K562 (cell line): ENCODE data around the gene LDLRAD3. TPM values are rescaled to one million over a fixed set of nuclear protein-coding genes. Genes with fewer than 3 reads are reported as not detected.

Experiments
- ATAC-seq: fragments of 200-7000 bp; cut with Tn5 transposase; 3 replicates; pipeline ENCODE4 v1.9.1; 2020; ENCODE audit warnings: moderate library complexity
- BruUV-seq: library from RNA; stranded (reverse); fragments of 400-500 nt; replicated peaks from 2 replicates; lab custom pipeline; 2021; lab: Mats Ljungman, UMichigan
- CTCF ChIA-PET: fragments of 300-600 bp; formaldehyde crosslinking; extraction: SDS; loops from one replicate; lab custom pipeline; 2021; ENCODE audit warnings: low intra/inter-chr PET ratio; lab: Yijun Ruan, JAX
- POLR2A ChIA-PET: fragments of 300-600, 350-650 bp; sonication (Branson Sonifier 250); formaldehyde crosslinking; extraction: SDS; loops from one replicate; lab custom pipeline; 2021; ENCODE audit warnings: antibody characterized with exemption, inconsistent platforms; lab: Yijun Ruan, JAX
- DNase-seq, 4 experiments: peaks; one replicate each; pipeline versions ENCODE4 v3.0.0 to v3.0.0-alpha.2; 2011 to 2018; ENCODE audit warnings: low spot score in 3 of 4, mixed read lengths in 3 of 4; ENCODE audit errors: extremely low read depth in 1 of 4
- FAIRE-seq: peaks from 2 replicates; lab custom pipeline; 2011; peaks lifted over from hg19 to GRCh38; lab: Jason Lieb, UNC
- H2AFZ ChIP-seq: 2 replicates; pipeline ENCODE4 v1.6.0; 2011; ENCODE audit warnings: low read depth, low read length, control low read depth, inconsistent platforms
- H3K27ac ChIP-seq: fragments of 200-600 bp; 3 replicates; pipeline ENCODE4 v1.8.0; 2011; ENCODE audit warnings: low read depth, mild to moderate bottlenecking, control low read depth, inconsistent platforms, low read length, moderate library complexity, mixed read lengths; ENCODE audit errors: extremely low read depth
- H3K27me3 ChIP-seq, 2 experiments: fragments of 300-600 bp in 1 of 2; 2 replicates in 1 of 2; 3 replicates in 1 of 2; pipeline versions ENCODE4 v1.6.0 to v1.8.0; 2011; ENCODE audit warnings: inconsistent platforms in 2 of 2, low read length in 2 of 2, mild to moderate bottlenecking in 1 of 2, mixed read lengths in 1 of 2, moderate library complexity in 1 of 2; ENCODE audit not compliant: control insufficient read depth in 2 of 2, insufficient read depth in 2 of 2
- H3K36me3 ChIP-seq: fragments of 300-600 bp; 3 replicates; pipeline ENCODE4 v1.8.0; 2011; ENCODE audit warnings: mild to moderate bottlenecking, low read length, inconsistent platforms; ENCODE audit not compliant: control insufficient read depth, insufficient read depth
- H3K4me1 ChIP-seq, 2 experiments: fragments of 200-600 bp in 1 of 2; replicated peaks in 1 of 2; 2 replicates in 1 of 2; 3 replicates in 1 of 2; pipeline versions ENCODE4 v1.5.1 to v1.8.0; 2011; ENCODE audit warnings: inconsistent platforms in 2 of 2, low read length in 2 of 2, mild to moderate bottlenecking in 1 of 2, mixed read lengths in 1 of 2, moderate library complexity in 1 of 2; ENCODE audit not compliant: control insufficient read depth in 2 of 2, insufficient read depth in 2 of 2
- H3K4me2 ChIP-seq: 2 replicates; pipeline ENCODE4 v1.6.1; 2011; ENCODE audit warnings: low read length, control low read depth, inconsistent platforms, mixed read lengths; ENCODE audit not compliant: insufficient read depth
- H3K4me3 ChIP-seq: fragments of 200-600 bp; sonication (generic), shearing (Covaris generic); 2 replicates; pipeline ENCODE4 v1.5.1; 2016; ENCODE audit warnings: control low read depth, inconsistent platforms
- H3K79me2 ChIP-seq: fragments of 200-600 bp; 3 replicates; pipeline ENCODE4 v1.8.0; 2011; ENCODE audit warnings: low read length, inconsistent platforms; ENCODE audit not compliant: control insufficient read depth, insufficient read depth
- H3K9ac ChIP-seq, 2 experiments: 2 replicates each; pipeline versions ENCODE4 v1.6.0 to v1.6.1; 2011; ENCODE audit warnings: low read depth in 2 of 2, low read length in 2 of 2, control low read depth in 1 of 2, inconsistent platforms in 1 of 2, mild to moderate bottlenecking in 1 of 2, mixed read lengths in 1 of 2; ENCODE audit not compliant: insufficient read depth in 1 of 2
- H3K9me1 ChIP-seq: one replicate; pipeline ENCODE4 v1.6.0; 2011; ENCODE audit warnings: inconsistent platforms, mild to moderate bottlenecking, low read length, moderate library complexity; ENCODE audit not compliant: control insufficient read depth, insufficient read depth
- H3K9me3 ChIP-seq: replicated peaks from 2 replicates; pipeline ENCODE4 v1.5.1; 2011; ENCODE audit warnings: low read depth, low read length, inconsistent platforms; ENCODE audit not compliant: control insufficient read depth, insufficient read depth
- H4K20me1 ChIP-seq: replicated peaks from 2 replicates; pipeline ENCODE4 v1.6.1; 2011; ENCODE audit warnings: low read length, inconsistent platforms, mixed read lengths; ENCODE audit not compliant: control insufficient read depth, insufficient read depth
- CBX5 ChIP-seq: IDR thresholded peaks from 2 replicates; pipeline ENCODE4 v1.6.1; 2014; ENCODE audit warnings: low read depth, borderline replicate concordance
- CBX8 ChIP-seq: fragments of 200-600 bp; sonication (generic); IDR thresholded peaks from 2 replicates; pipeline ENCODE4 v1.6.1; 2012; ENCODE audit warnings: borderline replicate concordance, mixed run types, low read depth, mild to moderate bottlenecking, moderate library complexity, mixed read lengths, low read length, control low read depth, inconsistent platforms; ENCODE audit not compliant: poor library complexity, severe bottlenecking; ENCODE audit errors: extremely low read depth
- CEBPB ChIP-seq: fragments of 450-650 bp; IDR thresholded peaks from 2 replicates; pipeline ENCODE4 v1.6.1; 2016; ENCODE audit warnings: missing genetic modification characterization, missing compliant biosample characterization
- IRF2 ChIP-seq: sonication (generic); formaldehyde crosslinking; IDR thresholded peaks from 2 replicates; pipeline ENCODE4 v1.8.1; 2022; ENCODE audit warnings: mild to moderate bottlenecking, missing genetic modification reagents
- MAFG ChIP-seq: fragments of 450-650 bp; conservative IDR thresholded peaks from 2 replicates; pipeline ENCODE4 v1.6.1; 2016; ENCODE audit warnings: missing genetic modification characterization, missing compliant biosample characterization
- MAFK ChIP-seq: IDR thresholded peaks from 2 replicates; pipeline ENCODE4 v1.6.1; 2011; ENCODE audit warnings: low read length, improper control_type of control experiment
- PHF20 ChIP-seq: fragments of 450-650 bp; IDR thresholded peaks from 2 replicates; pipeline ENCODE4 v1.6.1; 2018; ENCODE audit not compliant: partially characterized antibody
- ZSCAN29 ChIP-seq: fragments of 450-650 bp; IDR thresholded peaks from 2 replicates; pipeline ENCODE4 v1.6.1; 2017
- WGBS: fragments of 100-300 bp; shearing (Covaris generic); methylation state at CpG from one replicate; pipeline ENCODE4 v1.1.6; 2016; ENCODE audit warnings: low coverage, mixed read lengths; ENCODE audit not compliant: insufficient coverage; ENCODE audit errors: missing lambda C conversion rate; 5-methylcytosine and 5-hydroxymethylcytosine counted together
- in situ Hi-C: fragments of 300-500 bp; cut with MboI; formaldehyde crosslinking; loops from 4 replicates; pipeline ENCODE4 v1.15.0; 2018; ENCODE audit warnings: inconsistent platforms, mixed read lengths
- intact Hi-C: fragments of 100-400 bp; cut with micrococcal nuclease; formaldehyde crosslinking; loops from 2 replicates; pipeline ENCODE4 v1.14.2; 2022
- polyA plus RNA-seq, 8 experiments: library from polyadenylated mRNA; depleted of rRNA in 4 of 8; stranded (reverse) in 5 of 8; unstranded in 3 of 8; fragments of >200 nt; fragmentation: Nextera tagmentation in 2 of 8; fragmentation: Illumina TruSeq in 1 of 8; extraction: Ambion mirVana in 2 of 8; extraction: Trizol in 1 of 8; gene quantifications; 2 replicates each; pipeline versions ENCODE4 v1.2.1 to v1.2.3, GENCODE V29; 2011 to 2014; ENCODE audit warnings: inconsistent platforms in 1 of 8, missing spikeins in 1 of 8
- total RNA-seq, 7 experiments: library from RNA; depleted of rRNA in 6 of 7; stranded (reverse); fragments of >200 nt in 6 of 7; fragmentation: Illumina TruSeq in 2 of 7; extraction: Trizol in 2 of 7; gene quantifications; 2 replicates each; pipeline versions ENCODE4 v1.2.1 to v1.2.3, GENCODE V29; 2011 to 2021; ENCODE audit warnings: low replicate concordance in 1 of 7

LDLRAD3 gene
- total and polyA plus RNA-seq, 9 of the 15 experiments (the other 6 are each of a cell fraction or from before 2014, with no cell fraction given), result 0.73 to 7.2 (median 3.5) TPM

DNA sequence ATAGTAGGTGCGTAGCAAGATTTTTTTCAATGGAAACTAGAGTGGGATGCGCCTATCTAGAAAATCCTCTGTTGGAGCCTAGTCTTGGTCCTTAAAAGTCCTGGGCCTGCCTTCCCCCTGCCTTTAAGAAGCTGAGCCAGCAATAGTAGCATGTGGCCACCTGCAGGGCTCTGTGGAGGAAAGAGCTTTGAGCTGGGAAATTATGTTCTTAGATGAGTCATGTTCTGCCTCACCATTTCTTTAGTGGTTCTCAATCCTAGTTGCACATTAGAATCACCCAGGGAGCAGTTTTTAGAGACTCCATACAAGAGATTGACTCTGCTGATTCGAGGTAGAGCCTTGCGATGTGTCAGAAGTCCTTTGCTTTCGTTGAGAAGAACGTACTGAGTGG, 211.9 kb downstream of the LDLRAD3 start:
- no peaks in the 10 kb centered on the region for H4K20me1 ChIP-seq
- no TSS peak for BruUV-seq
- FAIRE-seq (peak; percentile 37), DNase-seq (no peak), ATAC-seq (no peak)
- H3K27me3 ChIP-seq, result peaks cover 0 to 2% of the 10 kb centered on the region in 2 experiments; a peak in 1 of 5 replicates
- CTCF ChIA-PET, result no interaction called here
- in situ Hi-C loops (loop anchor here (5.0 kb wide), 1 partner anchor 543 kb away; no protein-coding TSS in a partner anchor), intact Hi-C loops (no loop called here)
- no peaks in the 10 kb centered on the region for H3K4me1 ChIP-seq
- no peaks in the 10 kb centered on the region for H3K9me1 ChIP-seq
- H3K27ac ChIP-seq, result no peak overlapping the region
- H3K79me2 ChIP-seq, result no peaks in the 10 kb centered on the region
- no peaks in the 10 kb centered on the region for H3K36me3 ChIP-seq
- H3K9ac ChIP-seq, result no peak overlapping the region
- POLR2A ChIA-PET, result interaction anchor here (0.6 to 1.2 kb wide), 2 partner anchors 8 to 31 kb away, joined by 3 read pairs; no protein-coding TSS in a partner anchor
- 41% methylated on average over 6 of the region's 6 CpGs for WGBS
- no peak overlapping the region for H3K4me2 ChIP-seq
- no peak overlapping the region for H3K4me3 ChIP-seq
- no peak overlapping the region for H2AFZ ChIP-seq
- TF ChIP-seq MAFG (tag), result 0 out of 2 replicates have a peak, but pooled peaks have one; percentile 9
- TF ChIP-seq IRF2 (CRISPR knock-in tag), result no peak
- 0 out of 2 replicates have a peak, but pooled peaks have one; percentile 4 for TF ChIP-seq MAFK
- no peaks in the 10 kb centered on the region for H3K9me3 ChIP-seq

DNA sequence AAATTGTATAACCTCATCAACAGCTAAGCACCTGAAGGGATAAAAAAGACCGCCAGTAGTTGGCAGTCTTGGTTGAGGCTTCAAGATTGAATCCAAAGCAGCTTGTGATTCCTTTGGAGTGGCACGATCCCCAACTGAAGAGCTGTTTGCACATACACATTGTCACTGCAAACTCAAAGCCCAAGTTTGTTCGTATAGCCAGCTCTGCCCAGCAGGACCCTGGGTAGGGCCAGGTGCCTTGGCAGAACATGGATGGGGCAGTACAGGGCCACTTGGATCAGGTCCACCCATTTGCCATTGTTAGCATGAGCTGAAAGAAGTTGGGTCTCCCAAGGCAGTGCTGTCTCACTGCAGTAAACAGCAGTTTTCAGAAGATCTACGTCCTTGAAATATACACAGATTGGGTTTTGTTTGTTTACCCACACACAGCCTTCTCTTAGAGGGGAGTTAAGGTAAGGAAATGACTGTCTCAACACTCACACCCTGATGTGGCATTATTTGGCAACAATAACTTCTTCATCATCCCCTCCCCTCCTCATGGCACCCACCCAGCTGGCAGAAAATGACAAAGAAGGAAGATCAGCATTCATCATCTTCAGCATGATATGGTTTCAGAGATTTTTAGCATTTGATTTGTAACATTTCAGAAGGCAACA, 212.4 kb downstream of the LDLRAD3 start:
- no TSS peak for BruUV-seq
- no peak overlapping the region for H3K4me3 ChIP-seq
- no peaks in the 10 kb centered on the region for H3K9me3 ChIP-seq
- H3K4me1 ChIP-seq, result no peaks in the 10 kb centered on the region
- CTCF ChIA-PET, result no interaction called here
- no peak overlapping the region for H3K4me2 ChIP-seq
- H3K9me1 ChIP-seq, result no peaks in the 10 kb centered on the region
- FAIRE-seq (no peak), DNase-seq (no peak), ATAC-seq (no peak)
- no peaks in the 10 kb centered on the region for H4K20me1 ChIP-seq
- intact Hi-C loops (no loop called here), in situ Hi-C loops (loop anchor here (5.0 kb wide), 1 partner anchor 544 kb away; no protein-coding TSS in a partner anchor)
- no peak overlapping the region for H3K9ac ChIP-seq
- H3K27me3 ChIP-seq, result peaks cover 0 to 2% of the 10 kb centered on the region in 2 experiments; a peak in 1 of 5 replicates
- H2AFZ ChIP-seq, result no peak overlapping the region
- POLR2A ChIA-PET, result interaction anchor here (0.6 kb wide), 1 partner anchor 31 kb away, joined by 3 read pairs; no protein-coding TSS in a partner anchor
- no peaks in the 10 kb centered on the region for H3K79me2 ChIP-seq
- no peak overlapping the region for H3K27ac ChIP-seq
- H3K36me3 ChIP-seq, result no peaks in the 10 kb centered on the region
- WGBS, result 28% methylated on average over 4 of the region's 4 CpGs
- no peak for TF ChIP-seq CBX8
- TF ChIP-seq ZSCAN29, result no peak
- TF ChIP-seq CEBPB (tag), result no peak
- no peak for TF ChIP-seq PHF20
- no peak for TF ChIP-seq CBX5
